Uterus (tissue), 2 donors: ENCODE measurements around the gene NAP1L4.

Experiments used
- POLR2A ChIP-seq, 2 donors: fragments of 450-650 bp; IDR thresholded peaks; one replicate each; pipeline ENCODE4 v1.6.1; 2016; ENCODE audit warnings: antibody characterized with exemption in 2 of 2, mild to moderate bottlenecking in 1 of 2, moderate library complexity in 1 of 2
- TF ChIP-seq, protein P1 (sequence below), 4 experiments: fragments of 200-600 bp in 2 of 4; fragments of 450-650 bp in 2 of 4; sonication (generic) in 2 of 4; IDR thresholded peaks; one replicate each; pipeline ENCODE4 v1.5.1; 2016 to 2019; ENCODE audit warnings: antibody characterized with exemption in 4 of 4, mild to moderate bottlenecking in 2 of 4, moderate library complexity in 1 of 4

DNA sequence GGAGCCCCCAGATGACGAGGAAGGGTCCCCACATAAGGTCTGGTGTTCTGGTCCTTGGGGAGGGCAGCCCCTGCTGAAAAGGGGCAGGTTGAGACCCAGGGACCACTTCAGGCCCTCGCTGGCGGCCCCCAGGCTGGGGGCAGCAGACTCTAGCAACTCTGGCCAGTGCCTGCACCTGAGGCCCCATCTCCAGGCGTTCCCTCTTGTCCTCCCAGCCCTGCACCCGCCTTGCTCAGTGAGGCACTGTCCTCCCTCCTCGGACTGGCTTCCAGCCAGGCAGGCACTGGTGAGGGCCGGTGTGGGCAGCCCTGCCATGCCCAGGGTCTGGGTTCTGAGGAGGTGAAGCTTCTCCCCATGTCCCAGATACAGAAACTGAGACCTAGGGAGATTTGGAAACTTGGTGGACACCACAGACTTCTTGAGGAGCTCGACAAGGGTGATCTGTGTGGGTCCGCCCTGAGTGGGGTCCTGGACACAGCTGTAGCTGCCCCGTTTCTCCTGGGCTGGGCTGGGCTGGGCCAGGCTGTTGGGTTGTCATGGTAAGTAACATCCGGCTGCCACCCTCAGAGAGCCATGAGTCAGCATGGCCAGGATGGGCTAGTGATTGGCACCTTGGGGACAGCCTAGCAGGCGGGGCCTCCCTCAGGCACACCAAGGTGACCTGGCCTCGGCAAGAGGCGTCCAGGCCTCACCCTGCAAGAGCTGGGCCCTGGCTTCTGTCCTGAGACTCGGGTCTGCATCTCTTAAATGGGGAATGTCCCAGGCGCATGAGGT lies 51.8 kb downstream of the NAP1L4 start:
- TF ChIP-seq, protein P1, sequence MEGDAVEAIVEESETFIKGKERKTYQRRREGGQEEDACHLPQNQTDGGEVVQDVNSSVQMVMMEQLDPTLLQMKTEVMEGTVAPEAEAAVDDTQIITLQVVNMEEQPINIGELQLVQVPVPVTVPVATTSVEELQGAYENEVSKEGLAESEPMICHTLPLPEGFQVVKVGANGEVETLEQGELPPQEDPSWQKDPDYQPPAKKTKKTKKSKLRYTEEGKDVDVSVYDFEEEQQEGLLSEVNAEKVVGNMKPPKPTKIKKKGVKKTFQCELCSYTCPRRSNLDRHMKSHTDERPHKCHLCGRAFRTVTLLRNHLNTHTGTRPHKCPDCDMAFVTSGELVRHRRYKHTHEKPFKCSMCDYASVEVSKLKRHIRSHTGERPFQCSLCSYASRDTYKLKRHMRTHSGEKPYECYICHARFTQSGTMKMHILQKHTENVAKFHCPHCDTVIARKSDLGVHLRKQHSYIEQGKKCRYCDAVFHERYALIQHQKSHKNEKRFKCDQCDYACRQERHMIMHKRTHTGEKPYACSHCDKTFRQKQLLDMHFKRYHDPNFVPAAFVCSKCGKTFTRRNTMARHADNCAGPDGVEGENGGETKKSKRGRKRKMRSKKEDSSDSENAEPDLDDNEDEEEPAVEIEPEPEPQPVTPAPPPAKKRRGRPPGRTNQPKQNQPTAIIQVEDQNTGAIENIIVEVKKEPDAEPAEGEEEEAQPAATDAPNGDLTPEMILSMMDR (IDR thresholded peaks at IDR 0.05) = no peak
- TF ChIP-seq POLR2A (IDR thresholded peaks at IDR 0.05) = no peak
